ENCODE data around the gene GATAD1. TPM values are rescaled to one million over a fixed set of nuclear protein-coding genes. Genes with fewer than 3 reads are reported as not detected.
"Not testable (repeated sequence)": the region's sequence is repeated elsewhere in the genome, so short reads cannot be mapped to it uniquely, and the experiment has no call there.

Gene GATAD1
- total and polyA plus RNA-seq, 5 donors from 2014 or later = 5.9 to 17.8 (median 7.2) TPM

- H3K27ac ChIP-seq (ENCODE audit: insufficient read depth, low read length, poor library complexity, severe bottlenecking) = no peak overlapping the region
- Mint-ChIP-seq H3K4me1 (peaks cover 0 to 2% (median under 1%) of the 10 kb centered on the region in 4 donors), H3K27me3 (no peaks in the 10 kb centered on the region), H3K9me3 (no peaks in the 10 kb centered on the region), H3K36me3 (peaks cover 9% of the 10 kb centered on the region), H3K4me3 (no peak overlapping the region), H3K27ac (no peak overlapping the region)
- no peaks in the 10 kb centered on the region for H3K4me1 ChIP-seq (ENCODE audit: control insufficient read depth, insufficient read depth, low read length, poor library complexity, severe bottlenecking)
- no peaks in the 10 kb centered on the region for H3K9me3 ChIP-seq (ENCODE audit: control insufficient read depth in 2 of 2, low read length in 2 of 2)
- H3K4me3 ChIP-seq (ENCODE audit: low read depth, low read length) = no peak overlapping the region
- H3K27me3 ChIP-seq (ENCODE audit: control insufficient read depth, insufficient read depth, low read length) = no peaks in the 10 kb centered on the region
- DNase-seq (peak in 2 of 3 donors; percentile 30 to 58), ATAC-seq (ENCODE audit: low read depth in 2 of 2) (peak in 1 of 2 donors; percentile 42)
- H3K36me3 ChIP-seq (ENCODE audit: control insufficient read depth, insufficient read depth, low read length) = peaks cover 3% of the 10 kb centered on the region
Observed at GRCh38 chr7:92461027-92462003, 14.0 kb downstream of the GATAD1 start.

DNA sequence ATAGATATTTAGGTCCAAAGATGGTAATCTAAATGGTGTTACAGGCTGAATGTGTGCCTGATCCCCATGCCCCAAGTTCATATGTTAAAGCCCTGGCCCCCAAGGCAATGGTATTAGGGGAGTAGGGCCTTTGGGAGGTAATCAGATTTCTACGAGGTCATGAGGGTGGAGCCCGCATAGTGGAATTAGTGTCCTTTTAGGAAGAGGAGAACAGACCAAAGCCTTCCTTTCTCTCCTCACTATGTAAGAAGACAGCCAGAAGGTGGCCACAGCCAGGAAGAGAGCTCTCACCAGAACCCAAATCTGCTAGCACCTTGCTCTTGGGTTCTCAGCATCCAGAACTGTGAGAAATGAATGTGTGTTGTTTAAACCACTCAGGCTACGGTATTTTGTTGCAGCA, 15.3 kb downstream of the GATAD1 start:
- Histone ChIP-seq H3K4me3 (ENCODE audit: low read depth, low read length) (no peak overlapping the region), H3K4me1 (ENCODE audit: control insufficient read depth, insufficient read depth, low read length, poor library complexity, severe bottlenecking) (no peaks in the 10 kb centered on the region), H3K9me3 (ENCODE audit: control insufficient read depth in 2 of 2, low read length in 2 of 2) (no peaks in the 10 kb centered on the region), H3K36me3 (ENCODE audit: control insufficient read depth, insufficient read depth, low read length) (no peaks in the 10 kb centered on the region), H3K27me3 (ENCODE audit: control insufficient read depth, insufficient read depth, low read length) (no peaks in the 10 kb centered on the region), H3K27ac (ENCODE audit: insufficient read depth, low read length, poor library complexity, severe bottlenecking) (no peak overlapping the region)
- H3K4me1 Mint-ChIP-seq = peaks cover 0 to 2% (median under 1%) of the 10 kb centered on the region in 4 donors
- peaks cover 9% of the 10 kb centered on the region for H3K36me3 Mint-ChIP-seq
- no peaks in the 10 kb centered on the region for H3K27me3 Mint-ChIP-seq
- DNase-seq (no peak), ATAC-seq (ENCODE audit: low read depth in 2 of 2) (no peak)
- H3K27ac Mint-ChIP-seq = no peak overlapping the region
- H3K9me3 Mint-ChIP-seq = peaks cover 0 to 2% (median 0%) of the 10 kb centered on the region in 7 donors
- H3K4me3 Mint-ChIP-seq = no peak overlapping the region

DNA sequence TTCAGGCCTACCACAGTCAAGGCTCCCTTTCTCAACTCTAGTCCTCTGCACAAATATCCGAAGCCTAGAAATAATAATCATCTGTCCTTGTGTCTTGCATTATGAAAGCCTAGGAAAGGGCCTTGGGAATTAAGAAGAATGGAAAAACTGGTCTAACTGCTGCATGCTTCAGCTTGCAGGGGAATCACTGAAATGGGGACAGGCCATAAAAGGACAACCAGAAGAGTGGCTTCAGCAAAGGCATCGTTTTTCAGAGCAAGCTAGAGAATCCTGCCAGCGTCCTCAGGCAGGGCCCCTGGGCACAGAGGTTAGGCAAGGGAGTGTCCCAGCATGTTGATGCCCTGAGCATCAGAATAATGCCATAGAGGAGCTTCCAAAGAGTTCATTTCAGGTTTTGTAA, 17.2 kb downstream of the GATAD1 start:
- no peak overlapping the region for H3K27ac ChIP-seq (ENCODE audit: insufficient read depth, low read length, poor library complexity, severe bottlenecking)
- peaks cover 14% of the 10 kb centered on the region for H3K36me3 Mint-ChIP-seq
- H3K9me3 ChIP-seq (ENCODE audit: control insufficient read depth in 2 of 2, low read length in 2 of 2) = no peaks in the 10 kb centered on the region
- no peaks in the 10 kb centered on the region for H3K36me3 ChIP-seq (ENCODE audit: control insufficient read depth, insufficient read depth, low read length)
- ATAC-seq (ENCODE audit: low read depth in 2 of 2) = no peak
- no peaks in the 10 kb centered on the region for H3K4me1 ChIP-seq (ENCODE audit: control insufficient read depth, insufficient read depth, low read length, poor library complexity, severe bottlenecking)
- no peak overlapping the region for H3K4me3 Mint-ChIP-seq
- peaks cover 0 to 8% (median 3%) of the 10 kb centered on the region in 7 donors for H3K9me3 Mint-ChIP-seq
- H3K27me3 Mint-ChIP-seq = no peaks in the 10 kb centered on the region
- peaks cover 0 to 2% (median under 1%) of the 10 kb centered on the region in 4 donors for H3K4me1 Mint-ChIP-seq
- no peak for DNase-seq
- no peaks in the 10 kb centered on the region for H3K27me3 ChIP-seq (ENCODE audit: control insufficient read depth, insufficient read depth, low read length)
- no peak overlapping the region for H3K27ac Mint-ChIP-seq
- H3K4me3 ChIP-seq (ENCODE audit: low read depth, low read length) = no peak overlapping the region

GRCh38 chr7:92466682-92467081, 19.4 kb downstream of the GATAD1 start:
- Mint-ChIP-seq H3K27ac (no peak overlapping the region), H3K4me1 (peaks cover 0 to under 1% (median 0%) of the 10 kb centered on the region in 4 donors), H3K36me3 (peaks cover 19% of the 10 kb centered on the region), H3K9me3 (peaks cover 0 to 8% (median 3%) of the 10 kb centered on the region in 7 donors), H3K27me3 (no peaks in the 10 kb centered on the region), H3K4me3 (no peak overlapping the region)
- Histone ChIP-seq H3K9me3 (ENCODE audit: control insufficient read depth in 2 of 2, low read length in 2 of 2) (no peaks in the 10 kb centered on the region), H3K36me3 (ENCODE audit: control insufficient read depth, insufficient read depth, low read length) (no peaks in the 10 kb centered on the region), H3K4me3 (ENCODE audit: low read depth, low read length) (no peak overlapping the region), H3K27ac (ENCODE audit: insufficient read depth, low read length, poor library complexity, severe bottlenecking) (no peak overlapping the region), H3K4me1 (ENCODE audit: control insufficient read depth, insufficient read depth, low read length, poor library complexity, severe bottlenecking) (no peaks in the 10 kb centered on the region), H3K27me3 (ENCODE audit: control insufficient read depth, insufficient read depth, low read length) (no peaks in the 10 kb centered on the region)
- ATAC-seq (ENCODE audit: low read depth in 2 of 2) = no peak
- DNase-seq = no peak

GRCh38 chr7:92468589-92468988, 21.3 kb downstream of the GATAD1 start:
- not testable (repeated sequence) for H3K4me3 Mint-ChIP-seq; H3K27ac ChIP-seq (ENCODE audit: insufficient read depth, low read length, poor library complexity, severe bottlenecking); H3K9me3 ChIP-seq (ENCODE audit: control insufficient read depth in 2 of 2, low read length in 2 of 2); H3K27ac Mint-ChIP-seq; H3K27me3 ChIP-seq (ENCODE audit: control insufficient read depth, insufficient read depth, low read length); H3K4me1 ChIP-seq (ENCODE audit: control insufficient read depth, insufficient read depth, low read length, poor library complexity, severe bottlenecking); DNase-seq; H3K9me3 Mint-ChIP-seq; H3K4me1 Mint-ChIP-seq; H3K4me3 ChIP-seq (ENCODE audit: low read depth, low read length); H3K36me3 ChIP-seq (ENCODE audit: control insufficient read depth, insufficient read depth, low read length); H3K27me3 Mint-ChIP-seq; ATAC-seq (ENCODE audit: low read depth in 2 of 2)
- H3K36me3 Mint-ChIP-seq = peaks cover 22% of the 10 kb centered on the region

GRCh38 chr7:92473989-92474388, 26.7 kb downstream of the GATAD1 start:
- H3K27ac Mint-ChIP-seq = not testable (repeated sequence)

DNA sequence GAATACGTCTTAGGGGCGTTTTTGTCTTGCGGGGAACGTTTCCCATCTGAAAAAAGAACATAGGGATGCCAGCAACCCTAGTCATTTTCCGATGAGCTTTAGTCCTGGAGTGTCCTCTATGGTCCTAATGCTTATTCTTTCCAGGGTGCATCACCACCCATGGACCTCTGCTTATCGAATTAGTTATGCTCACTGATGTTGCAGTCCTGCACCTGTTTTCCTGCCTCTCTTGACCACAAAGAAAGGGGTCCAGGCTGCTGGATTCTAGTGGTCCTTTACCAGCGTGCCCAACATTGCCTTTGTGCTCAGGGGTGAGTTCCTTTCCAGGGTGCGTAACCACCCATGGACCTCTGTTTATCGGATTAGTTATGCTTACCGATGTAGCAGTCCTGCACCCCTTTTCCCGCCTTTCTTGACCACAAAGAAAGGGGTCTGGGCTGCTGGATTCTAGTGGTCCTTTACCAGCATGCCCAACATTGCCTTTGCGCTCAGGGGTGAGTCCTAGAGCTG, 28.0 kb downstream of the GATAD1 start:
- H3K27ac Mint-ChIP-seq; H3K27me3 ChIP-seq (ENCODE audit: control insufficient read depth, insufficient read depth, low read length); H3K9me3 ChIP-seq (ENCODE audit: control insufficient read depth in 2 of 2, low read length in 2 of 2); H3K4me3 ChIP-seq (ENCODE audit: low read depth, low read length); ATAC-seq (ENCODE audit: low read depth in 2 of 2); H3K27ac ChIP-seq (ENCODE audit: insufficient read depth, low read length, poor library complexity, severe bottlenecking); H3K4me1 Mint-ChIP-seq; H3K9me3 Mint-ChIP-seq; H3K36me3 ChIP-seq (ENCODE audit: control insufficient read depth, insufficient read depth, low read length); H3K36me3 Mint-ChIP-seq; DNase-seq; H3K27me3 Mint-ChIP-seq; H3K4me1 ChIP-seq (ENCODE audit: control insufficient read depth, insufficient read depth, low read length, poor library complexity, severe bottlenecking); H3K4me3 Mint-ChIP-seq: not testable (repeated sequence)

More at GRCh38 chr7:92473989-92474388, 26.7 kb downstream of the GATAD1 start:
- H3K27me3 Mint-ChIP-seq; H3K9me3 Mint-ChIP-seq; H3K27ac ChIP-seq (ENCODE audit: insufficient read depth, low read length, poor library complexity, severe bottlenecking); H3K36me3 ChIP-seq (ENCODE audit: control insufficient read depth, insufficient read depth, low read length); H3K9me3 ChIP-seq (ENCODE audit: control insufficient read depth in 2 of 2, low read length in 2 of 2); H3K27me3 ChIP-seq (ENCODE audit: control insufficient read depth, insufficient read depth, low read length); ATAC-seq (ENCODE audit: low read depth in 2 of 2); H3K4me1 ChIP-seq (ENCODE audit: control insufficient read depth, insufficient read depth, low read length, poor library complexity, severe bottlenecking); H3K4me3 ChIP-seq (ENCODE audit: low read depth, low read length); H3K4me1 Mint-ChIP-seq; DNase-seq; H3K4me3 Mint-ChIP-seq: not testable (repeated sequence)
- peaks cover 18% of the 10 kb centered on the region for H3K36me3 Mint-ChIP-seq

Measured in CD4-positive, CD25-positive, alpha-beta regulatory T cell (primary cell).